ENCODE data around the gene IRAK2.

GRCh38 chr3:10204921-10205320 lies 40.2 kb downstream of the IRAK2 start:
- TF ChIP-seq EZH2 (IDR thresholded peaks at IDR 0.05; ENCODE audit: insufficient read depth, poor library complexity, severe bottlenecking) (no peak), EZH2phosphoT487 (IDR thresholded peaks at IDR 0.05; ENCODE audit: insufficient read depth, low read depth) (no peak)
